Left ventricle myocardium inferior (tissue), 1 donor: ENCODE data around the gene ZER1. TPM values are rescaled to one million over a fixed set of nuclear protein-coding genes. Genes with fewer than 3 reads are reported as not detected.

Experiments used
- DNase-seq: peaks from one replicate; pipeline ENCODE4 v3.0.0-alpha.2; 2020
- H3K27ac ChIP-seq: fragments of 200-600 bp; replicated peaks from 2 replicates; pipeline ENCODE4 v1.8.0; 2021
- H3K27me3 ChIP-seq: fragments of 200-600 bp; 2 replicates; pipeline ENCODE4 v1.8.0; 2021; ENCODE audit warnings: low read depth
- H3K36me3 ChIP-seq: fragments of 200-600 bp; 2 replicates; pipeline ENCODE4 v1.8.0; 2021
- H3K4me1 ChIP-seq: fragments of 200-600 bp; 2 replicates; pipeline ENCODE4 v1.8.0; 2021
- H3K4me3 ChIP-seq: fragments of 200-600 bp; 2 replicates; pipeline ENCODE4 v1.8.0; 2021; ENCODE audit warnings: mild to moderate bottlenecking, moderate library complexity
- H3K9me3 ChIP-seq: fragments of 200-600 bp; replicated peaks from 2 replicates; pipeline ENCODE4 v1.8.0; 2021
- CTCF ChIP-seq: fragments of 200-600 bp; IDR thresholded peaks from 2 replicates; pipeline ENCODE4 v1.8.0; 2021; ENCODE audit warnings: antibody characterized with exemption, mild to moderate bottlenecking, borderline replicate concordance
- intact Hi-C: fragments of 100-400 bp; cut with micrococcal nuclease; formaldehyde crosslinking; loops from one replicate; pipeline ENCODE4 v1.11.0; 2022
- total RNA-seq: library from RNA; stranded (reverse); fragmentation: NEBNext Ultra II Directional; extraction: Animal tissue kit (Norgen Biotek cat#: 25700); gene quantifications from one replicate; pipeline ENCODE4 v1.2.1, GENCODE V29; 2021
- donor health status: DM: no; HTN: yes; CAD: no; lungs with severe emphysema.

The ZER1 gene
- total RNA-seq, 1 donor from 2014 or later: 61.6 TPM

- Histone ChIP-seq H3K4me1 (peaks cover 27% of the 10 kb centered on the region), H3K36me3 (no peaks in the 10 kb centered on the region), H3K27ac (no peak overlapping the region), H3K9me3 (no peaks in the 10 kb centered on the region), H3K4me3 (no peak overlapping the region), H3K27me3 (no peaks in the 10 kb centered on the region)
- DNase-seq: no peak
- intact Hi-C loops: no loop called here
- TF ChIP-seq CTCF: no peak
Measured at GRCh38 chr9:128765499-128765898, 6.2 kb downstream of the ZER1 start.

DNA sequence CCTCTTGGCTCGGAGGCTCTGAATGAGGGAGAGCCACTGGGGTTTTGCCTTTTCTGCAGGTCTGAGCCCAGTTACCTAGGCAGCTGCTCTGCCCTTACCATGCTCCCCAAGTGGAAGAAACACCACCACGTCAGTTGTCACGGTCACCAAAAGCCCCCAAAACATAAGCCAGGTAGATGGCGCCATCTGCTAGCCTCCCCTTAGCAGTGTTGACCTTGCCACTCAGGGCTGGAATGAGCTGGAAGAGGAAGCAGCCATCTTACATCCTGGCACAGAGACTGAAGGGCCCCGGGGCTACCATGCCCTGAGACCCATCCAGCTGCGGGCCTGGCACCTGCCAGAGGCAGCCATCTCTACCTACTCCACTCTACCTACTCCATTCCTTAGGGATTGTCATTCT lies 7.4 kb downstream of the ZER1 start:
- Histone ChIP-seq H3K9me3 (no peaks in the 10 kb centered on the region), H3K27me3 (no peaks in the 10 kb centered on the region), H3K36me3 (peaks cover 2% of the 10 kb centered on the region), H3K4me3 (no peak overlapping the region), H3K27ac (no peak overlapping the region), H3K4me1 (peaks cover 16% of the 10 kb centered on the region)
- TF ChIP-seq CTCF: no peak
- DNase-seq: no peak
- intact Hi-C loops: no loop called here

- intact Hi-C loops: no loop called here
- Histone ChIP-seq H3K9me3 (no peaks in the 10 kb centered on the region), H3K36me3 (peaks cover 2% of the 10 kb centered on the region), H3K4me1 (peaks cover 6% of the 10 kb centered on the region), H3K4me3 (no peak overlapping the region), H3K27ac (no peak overlapping the region), H3K27me3 (no peaks in the 10 kb centered on the region)
- no peak for DNase-seq
- no peak for TF ChIP-seq CTCF
Measured at GRCh38 chr9:128762671-128763449, 8.9 kb downstream of the ZER1 start.

DNA sequence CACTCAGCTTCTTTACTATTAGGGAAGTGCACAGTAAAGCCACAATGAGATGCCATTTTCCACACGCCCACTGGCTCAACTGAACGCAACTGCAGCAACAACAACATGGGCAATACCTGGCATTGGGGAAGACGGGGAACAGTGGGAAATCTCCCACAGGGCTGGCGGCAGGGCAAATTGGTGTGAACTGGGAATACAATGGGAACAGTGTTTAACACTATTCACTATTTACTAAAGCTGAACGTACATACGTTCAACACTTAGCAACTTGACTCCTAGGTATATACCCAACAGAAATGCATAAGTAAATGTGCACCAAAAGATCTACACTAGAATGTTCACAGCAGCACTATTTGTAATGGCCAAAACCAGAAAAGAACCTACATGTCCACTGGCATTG lies 14.1 kb downstream of the ZER1 start:
- H3K27me3 ChIP-seq: no peaks in the 10 kb centered on the region
- no peaks in the 10 kb centered on the region for H3K9me3 ChIP-seq
- H3K36me3 ChIP-seq: peaks cover 32% of the 10 kb centered on the region
- H3K4me1 ChIP-seq: peaks cover 1% of the 10 kb centered on the region
- no peak overlapping the region for H3K4me3 ChIP-seq
- no peak overlapping the region for H3K27ac ChIP-seq
- intact Hi-C loops: no loop called here
- TF ChIP-seq CTCF: no peak
- no peak for DNase-seq

DNA sequence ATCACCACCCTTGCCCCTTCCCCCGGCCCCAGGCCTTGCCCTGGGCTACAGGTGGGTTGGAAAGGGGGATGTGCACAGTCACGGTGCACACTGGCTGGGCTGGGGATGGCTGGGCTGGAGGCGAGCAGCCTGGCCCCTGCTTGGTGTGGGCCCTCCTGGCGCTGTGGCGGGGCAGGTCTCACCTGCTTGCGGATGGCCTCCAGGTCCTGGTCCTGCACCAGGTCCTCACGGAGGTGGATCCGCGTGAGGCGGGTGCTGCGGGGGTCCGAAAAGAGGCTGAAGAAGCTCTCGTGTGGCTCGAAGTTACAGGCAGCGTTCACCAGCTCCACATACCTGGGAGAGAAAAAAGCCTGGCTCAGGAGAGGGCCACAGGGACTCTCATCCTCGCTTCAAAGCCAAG lies 18.1 kb downstream of the ZER1 start:
- peaks cover 56% of the 10 kb centered on the region for H3K36me3 ChIP-seq

More for the DNA sequence above, 18.1 kb downstream of the ZER1 start:
- Histone ChIP-seq H3K4me3 (no peak overlapping the region), H3K27ac (no peak overlapping the region), H3K4me1 (no peaks in the 10 kb centered on the region), H3K27me3 (no peaks in the 10 kb centered on the region), H3K9me3 (no peaks in the 10 kb centered on the region)
- TF ChIP-seq CTCF: no peak
- no peak for DNase-seq
- intact Hi-C loops: no loop called here
